GM18873 (cell line): ENCODE results near the gene NR1D2.
A peak's percentile ranks its signal among the peaks of the same experiment; 100 is the strongest.
"Not testable (repeated sequence)": the region's sequence is repeated elsewhere in the genome, so short reads cannot be mapped to it uniquely, and the experiment has no call there.

Experiments used
- ATAC-seq: cut with Tn5 transposase; IDR thresholded peaks from one replicate; pipeline ENCODE4 v1.9.1; 2021; ENCODE audit warnings: mild to moderate bottlenecking, moderate library complexity, moderate number of reproducible peaks; ENCODE audit not compliant: unreplicated experiment, low FRiP score

NR1D2 gene

DNA sequence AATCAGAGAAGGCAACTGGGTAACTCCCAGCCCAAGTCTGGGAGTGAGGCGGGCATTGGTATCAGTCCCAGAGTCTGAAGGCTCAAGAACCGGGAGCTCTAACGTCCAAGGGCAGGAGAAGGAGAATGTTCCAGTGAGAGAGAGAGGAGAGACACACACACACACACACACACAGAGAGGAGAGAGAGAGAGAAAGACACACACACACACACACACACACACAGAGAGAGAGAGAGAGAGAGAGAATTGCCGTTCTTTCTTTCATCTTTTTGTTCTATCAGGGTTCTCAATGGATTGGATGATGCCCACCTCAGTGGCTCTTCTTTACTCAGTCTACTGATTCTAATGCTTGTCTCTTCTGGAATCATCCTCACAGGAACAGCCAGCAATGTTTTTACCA lies 57.0 kb downstream of the NR1D2 start:
- no peak for ATAC-seq

- no peak for ATAC-seq
Measured at GRCh38 chr3:24003466-24003865, 58.4 kb downstream of the NR1D2 start.

DNA sequence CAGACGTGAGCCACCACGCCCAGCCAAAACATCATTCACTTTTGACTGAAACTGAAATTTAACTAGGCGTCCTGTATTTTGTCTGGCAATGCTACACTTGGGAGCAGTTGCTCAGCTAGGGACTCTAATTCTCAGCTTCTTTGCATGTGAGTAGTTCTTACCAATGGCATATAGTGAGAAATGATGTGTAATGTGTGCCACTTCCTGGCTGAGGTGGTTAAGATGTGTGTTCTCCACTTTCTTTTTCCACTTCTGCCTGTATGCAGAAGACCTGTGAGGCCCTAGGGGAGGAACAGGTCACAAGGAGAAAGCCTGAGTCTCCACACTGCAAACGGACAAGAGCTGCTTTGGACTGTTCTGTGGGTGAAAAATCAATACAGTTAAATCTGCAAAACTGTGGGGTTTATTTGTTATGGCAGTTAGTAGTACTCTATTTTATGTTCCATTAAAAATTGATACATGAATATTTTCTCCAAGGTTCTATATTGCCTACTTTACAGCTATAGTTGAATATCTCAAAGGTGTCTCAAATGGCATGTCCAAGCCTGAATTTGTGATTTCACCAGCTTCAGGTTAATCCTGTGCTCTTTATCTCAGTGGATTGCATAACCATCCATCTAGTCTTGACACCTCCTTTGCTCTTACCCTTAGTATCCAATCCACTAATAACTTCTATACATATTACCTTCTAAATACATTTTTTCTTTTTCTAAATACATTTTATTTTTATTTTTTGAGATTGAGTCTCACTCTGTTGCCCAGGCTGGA lies 59.3 kb downstream of the NR1D2 start:
- peak; percentile 83 for ATAC-seq

DNA sequence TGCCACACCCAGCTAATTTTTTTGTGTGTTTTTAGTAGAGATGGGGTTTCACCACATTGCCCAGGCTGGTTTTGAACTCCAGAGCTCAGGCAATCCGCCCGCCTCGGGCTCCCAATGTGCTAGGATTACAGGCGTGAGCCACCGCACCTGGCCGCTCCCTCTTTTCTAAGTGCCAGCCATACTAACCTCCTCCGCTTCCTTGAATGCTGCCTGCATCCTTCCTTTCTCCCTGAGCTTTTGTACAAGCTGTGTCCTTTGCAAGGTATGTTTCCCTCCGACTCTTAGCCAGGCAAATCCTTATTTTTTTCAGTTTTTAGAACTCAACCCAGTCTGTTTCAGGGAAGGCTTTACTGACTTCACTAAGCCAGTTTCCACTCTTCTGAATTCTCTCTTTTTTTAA lies 60.6 kb downstream of the NR1D2 start:
- no peak for ATAC-seq

- ATAC-seq: not testable (repeated sequence)
Measured at GRCh38 chr3:24010834-24011233, 65.7 kb downstream of the NR1D2 start.

GRCh38 chr3:24012589-24013269 lies 67.6 kb downstream of the NR1D2 start:
- ATAC-seq: no peak

DNA sequence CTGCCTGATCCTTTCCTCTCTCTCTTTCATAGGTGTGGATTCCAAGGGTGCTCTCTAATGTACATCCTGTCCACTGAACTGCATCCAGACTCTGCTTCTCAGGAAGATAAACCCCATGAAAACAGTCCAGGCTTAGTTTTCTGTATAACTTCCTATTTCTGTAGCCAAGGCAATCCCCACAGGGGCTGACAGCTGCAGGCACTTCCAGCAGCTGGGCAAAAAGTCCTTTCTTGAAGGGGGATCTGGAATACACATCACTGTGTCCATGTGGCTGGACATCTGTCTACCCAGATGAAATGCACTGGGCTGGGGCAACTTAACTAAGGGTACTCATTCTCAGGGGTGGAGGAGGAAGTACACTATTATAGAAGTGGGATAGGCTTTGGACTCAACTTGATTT lies 72.2 kb downstream of the NR1D2 start:
- ATAC-seq: no peak

- ATAC-seq: no peak
Measured at GRCh38 chr3:24018784-24019570, 73.9 kb downstream of the NR1D2 start.

DNA sequence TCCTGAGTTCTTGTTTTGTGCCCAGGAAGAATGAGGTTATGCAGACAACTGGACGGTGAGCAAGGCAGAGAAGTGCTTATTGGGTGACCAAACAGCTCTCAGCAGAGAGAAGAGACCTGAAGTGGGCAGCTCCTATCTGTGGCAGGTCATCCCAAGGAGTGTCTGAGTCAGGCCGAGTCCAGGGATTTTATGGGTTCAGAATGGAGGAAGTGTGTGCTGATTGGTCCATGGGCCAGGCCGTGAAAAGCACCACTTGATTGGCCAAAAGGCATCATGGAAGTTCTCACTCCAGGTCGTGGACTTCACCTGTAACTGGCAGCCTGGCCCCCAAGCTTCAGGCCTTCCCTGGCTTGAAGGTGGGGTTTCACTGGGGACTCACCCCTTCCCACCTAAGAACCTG lies 74.5 kb downstream of the NR1D2 start:
- no peak for ATAC-seq

GRCh38 chr3:24020036-24020691 lies 75.1 kb downstream of the NR1D2 start:
- ATAC-seq: no peak

- ATAC-seq: no peak
Measured at GRCh38 chr3:24023197-24023596, 78.1 kb downstream of the NR1D2 start.

- no peak for ATAC-seq
Measured at GRCh38 chr3:24025805-24026204, 80.7 kb downstream of the NR1D2 start.

DNA sequence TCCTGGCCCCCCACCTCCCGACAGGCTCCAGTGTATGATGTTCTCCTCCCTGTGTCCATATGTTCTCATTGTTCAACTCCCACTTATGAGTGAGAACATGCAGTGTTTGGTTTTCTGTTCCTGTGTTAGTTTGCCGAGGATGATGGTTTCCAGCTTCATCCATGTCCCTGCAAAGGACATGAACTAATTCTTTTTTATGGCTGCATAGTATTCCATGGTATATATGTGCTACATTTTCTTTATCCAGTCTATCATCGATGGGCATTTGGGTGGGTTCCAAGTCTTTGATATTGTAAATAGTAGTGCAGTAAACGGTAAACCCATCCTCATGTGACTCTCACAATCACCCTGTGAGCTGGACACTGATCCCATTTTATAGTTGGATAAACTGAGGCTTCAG lies 81.6 kb downstream of the NR1D2 start:
- ATAC-seq: not testable (repeated sequence)

DNA sequence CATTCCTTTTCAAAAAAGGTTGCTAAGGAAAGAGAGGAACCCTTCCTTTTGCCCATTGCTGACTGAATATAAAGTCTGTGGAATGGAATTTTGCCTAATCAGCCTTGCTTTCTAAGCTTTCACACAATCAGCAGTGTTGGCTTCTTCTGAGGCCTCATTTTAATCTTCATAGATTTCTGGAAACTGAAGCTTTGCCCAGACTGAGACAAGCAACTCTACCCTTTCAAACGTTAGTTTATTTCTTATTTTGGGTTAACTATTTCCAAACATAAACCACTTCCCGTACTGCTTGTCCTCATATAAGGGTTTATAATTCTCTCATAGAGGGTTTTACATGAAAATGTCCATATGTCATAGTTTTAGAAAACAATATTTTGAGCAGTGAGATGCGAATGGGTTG lies 82.9 kb downstream of the NR1D2 start:
- no peak for ATAC-seq
